Dedifferentiated amniotic fluid mesenchymal stem cell (primary cell): Measurements from ENCODE around the gene ZFP90.

Source experiments
- DNase-seq: peaks from one replicate; pipeline ENCODE4 v3.0.0-alpha.2; 2016; ENCODE audit errors: extremely low spot score

ZFP90 gene

DNA sequence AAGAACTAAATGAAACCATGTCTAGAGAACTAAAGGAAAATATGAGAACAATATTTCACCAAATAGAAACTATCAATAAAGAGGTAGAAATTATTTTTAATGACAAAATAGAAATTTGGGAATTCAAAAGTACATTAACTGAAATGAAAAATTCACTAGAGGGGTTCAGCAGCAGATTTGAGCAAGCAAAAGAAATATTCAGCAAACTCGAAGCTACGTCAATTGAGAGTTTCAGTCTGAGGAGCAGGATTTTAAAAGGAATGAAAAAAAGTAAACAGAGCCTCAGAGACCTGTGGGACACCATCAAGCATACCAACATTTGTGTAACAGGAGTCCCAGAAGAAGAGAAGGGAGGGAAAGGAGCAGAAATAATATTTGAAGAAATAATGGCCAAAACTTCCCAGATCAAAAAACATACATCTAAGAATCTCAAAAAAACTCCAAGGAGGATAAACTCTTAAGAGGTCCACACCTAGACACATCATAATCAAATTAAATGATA lies 38.3 kb downstream of the ZFP90 start:
- DNase-seq: no peak

GRCh38 chr16:68590201-68590994 lies 51.3 kb downstream of the ZFP90 start:
- DNase-seq: no peak

DNA sequence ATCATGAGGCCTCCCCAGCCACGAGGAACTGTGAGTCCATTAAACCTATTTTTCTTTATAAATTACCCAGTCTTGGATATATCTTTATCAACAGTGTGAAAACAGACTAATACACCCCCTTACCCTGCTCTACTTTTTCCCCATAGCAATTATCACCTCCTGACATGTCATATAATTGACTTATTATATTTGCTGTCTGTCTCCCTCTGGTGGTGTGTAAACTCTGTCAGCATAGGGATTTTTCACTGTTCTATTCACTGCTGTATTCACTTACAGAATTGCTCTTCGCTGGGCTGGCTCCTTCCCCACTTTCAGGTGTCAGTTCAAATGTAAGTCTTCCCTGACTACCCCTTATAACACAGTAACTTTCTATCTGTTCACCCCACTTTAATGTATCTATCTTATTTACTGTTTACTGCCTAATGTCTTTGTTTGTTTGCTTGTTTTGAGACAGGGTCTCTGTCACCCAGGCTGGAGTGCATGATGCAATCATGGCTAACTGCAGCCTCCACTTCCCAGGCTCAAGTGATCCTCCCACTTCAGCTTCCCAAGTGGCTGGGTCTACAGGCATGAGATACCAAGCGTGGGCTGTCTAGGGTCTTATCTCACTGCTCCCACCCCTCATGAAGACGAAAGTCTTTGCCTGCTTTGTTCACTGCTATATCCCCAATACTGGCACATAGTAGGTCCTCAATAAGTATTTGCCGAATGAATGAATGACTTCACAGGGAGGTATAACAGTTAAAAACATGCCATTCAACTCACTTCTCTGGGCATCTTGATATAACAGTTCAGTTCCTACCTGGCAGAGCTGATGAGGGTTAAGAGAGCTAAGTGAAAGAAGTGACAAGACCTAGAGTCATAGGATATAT lies 53.6 kb downstream of the ZFP90 start:
- no peak for DNase-seq

- DNase-seq: no peak
Measured at GRCh38 chr16:68596266-68596665, 57.2 kb downstream of the ZFP90 start.

DNA sequence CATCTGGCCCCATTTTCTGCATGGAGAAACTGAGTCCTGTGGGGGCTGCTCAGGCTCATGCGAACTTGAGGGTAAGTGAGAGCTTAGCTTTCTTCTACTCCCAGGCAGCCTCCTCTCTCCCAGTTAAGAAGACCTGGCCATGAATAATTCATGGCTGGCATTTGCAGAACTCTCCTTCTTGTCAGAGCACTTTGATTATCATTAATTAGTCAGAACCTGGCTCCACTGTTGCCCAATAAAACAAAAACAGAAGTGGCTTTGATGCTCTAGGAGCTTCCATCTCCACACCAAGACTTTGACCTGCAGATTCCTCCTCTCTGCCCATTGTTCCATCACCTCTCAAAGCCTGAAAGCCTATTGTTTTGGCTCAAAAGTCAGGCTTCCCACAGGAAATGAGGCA lies 60.5 kb downstream of the ZFP90 start:
- DNase-seq: no peak

GRCh38 chr16:68605746-68606145 lies 66.7 kb downstream of the ZFP90 start:
- DNase-seq: no peak

- DNase-seq: no peak
Measured at GRCh38 chr16:68607443-68607842, 68.4 kb downstream of the ZFP90 start.

- no peak for DNase-seq
Measured at GRCh38 chr16:68608330-68608729, 69.2 kb downstream of the ZFP90 start.

GRCh38 chr16:68612996-68613395 lies 73.9 kb downstream of the ZFP90 start:
- DNase-seq: no peak

DNA sequence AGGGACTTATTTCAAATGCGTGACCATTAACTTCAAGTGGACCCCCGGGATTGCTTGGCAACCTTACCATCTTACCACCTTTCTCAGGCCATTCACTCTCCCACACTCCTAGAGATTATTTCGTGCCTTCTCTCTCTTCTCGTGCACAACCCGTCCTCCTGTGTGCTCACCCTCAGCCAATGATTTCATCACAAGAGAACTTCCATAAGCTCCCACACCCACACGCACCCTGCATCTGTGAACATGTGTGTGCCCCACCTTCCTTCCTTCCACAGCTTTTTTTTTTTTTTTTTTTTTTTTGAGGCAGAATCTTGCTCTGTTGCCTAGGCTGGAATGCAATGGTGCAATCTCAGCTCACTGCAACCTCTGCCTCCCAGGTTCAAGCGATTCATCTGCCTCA lies 78.6 kb downstream of the ZFP90 start:
- DNase-seq: no peak
